CD4-positive, alpha-beta T cell treated with Interleukin-17A for 1 hour (primary cell): ENCODE results near the gene ZNF586.
"Not testable (repeated sequence)": the region's sequence is repeated elsewhere in the genome, so short reads cannot be mapped to it uniquely, and the experiment has no call there.

Experiments used
- DNase-seq: peaks from one replicate; pipeline ENCODE4 v3.0.0-alpha.2; 2020

ZNF586 gene

GRCh38 chr19:57800696-57801095 lies 31.2 kb downstream of the ZNF586 start:
- no peak for DNase-seq

- no peak for DNase-seq
Observed at GRCh38 chr19:57802269-57802668, 32.8 kb downstream of the ZNF586 start.

DNA sequence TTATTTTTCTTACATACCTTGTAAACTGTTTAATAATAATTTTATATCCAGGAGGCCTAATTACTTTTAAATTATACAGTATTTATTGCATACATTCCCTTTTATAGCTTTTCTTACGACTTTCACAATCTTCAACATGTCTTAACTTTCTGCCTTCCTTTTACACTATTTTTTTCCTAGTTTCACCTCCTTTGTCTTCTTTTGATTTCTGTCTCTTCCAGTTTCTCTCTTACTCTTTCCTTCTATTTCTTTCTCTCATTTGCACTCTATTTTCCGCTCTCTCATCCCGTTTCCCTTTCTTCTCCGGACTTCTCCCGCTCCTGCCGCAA lies 33.8 kb downstream of the ZNF586 start:
- no peak for DNase-seq

GRCh38 chr19:57803594-57804325 lies 34.3 kb downstream of the ZNF586 start:
- no peak for DNase-seq

GRCh38 chr19:57807541-57807940 lies 38.1 kb downstream of the ZNF586 start:
- no peak for DNase-seq

DNA sequence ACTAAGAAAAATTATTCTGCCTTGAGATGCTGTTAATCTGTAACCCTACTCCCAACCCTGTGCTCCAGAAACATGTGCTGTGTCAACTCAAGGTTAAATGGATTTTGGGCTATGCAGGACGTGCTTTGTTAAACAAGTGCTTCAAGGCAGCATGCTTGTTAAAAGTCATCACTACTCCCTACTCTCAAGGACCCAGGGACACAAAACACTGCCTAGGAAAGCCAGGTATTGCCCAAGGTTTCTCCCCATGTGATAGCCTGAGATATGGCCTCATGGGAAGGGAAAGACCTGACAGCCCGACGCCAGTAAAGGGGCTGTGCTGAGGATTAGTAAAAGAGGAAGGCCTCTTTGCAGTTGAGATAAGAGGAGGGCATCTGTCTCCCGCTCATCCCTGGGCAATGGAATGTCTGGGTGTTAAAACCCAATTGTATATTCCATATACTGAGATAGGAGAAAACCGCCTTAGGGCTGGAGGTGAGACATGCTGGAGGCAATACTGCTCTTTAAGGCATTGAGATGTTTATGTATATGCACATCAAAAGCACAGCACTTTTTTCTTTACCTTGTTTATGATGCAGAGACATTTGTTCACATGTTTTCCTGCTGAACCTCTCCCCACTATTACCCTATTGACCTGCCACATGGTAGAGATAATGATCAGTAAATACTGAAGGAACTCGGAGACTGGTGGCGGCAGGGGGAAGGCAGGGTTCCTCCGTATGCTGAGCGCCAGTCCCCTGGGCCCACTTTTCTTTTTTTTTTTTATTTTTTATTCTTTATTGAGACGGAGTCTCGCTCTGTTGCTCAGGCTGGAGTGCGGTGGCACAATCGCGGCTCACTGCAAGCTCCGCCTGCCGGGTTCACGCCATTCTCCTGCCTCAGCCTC lies 41.2 kb downstream of the ZNF586 start:
- DNase-seq = not testable (repeated sequence)

GRCh38 chr19:57812226-57812625 lies 42.8 kb downstream of the ZNF586 start:
- no peak for DNase-seq

- not testable (repeated sequence) for DNase-seq
Observed at GRCh38 chr19:57812975-57813820, 43.7 kb downstream of the ZNF586 start.

DNA sequence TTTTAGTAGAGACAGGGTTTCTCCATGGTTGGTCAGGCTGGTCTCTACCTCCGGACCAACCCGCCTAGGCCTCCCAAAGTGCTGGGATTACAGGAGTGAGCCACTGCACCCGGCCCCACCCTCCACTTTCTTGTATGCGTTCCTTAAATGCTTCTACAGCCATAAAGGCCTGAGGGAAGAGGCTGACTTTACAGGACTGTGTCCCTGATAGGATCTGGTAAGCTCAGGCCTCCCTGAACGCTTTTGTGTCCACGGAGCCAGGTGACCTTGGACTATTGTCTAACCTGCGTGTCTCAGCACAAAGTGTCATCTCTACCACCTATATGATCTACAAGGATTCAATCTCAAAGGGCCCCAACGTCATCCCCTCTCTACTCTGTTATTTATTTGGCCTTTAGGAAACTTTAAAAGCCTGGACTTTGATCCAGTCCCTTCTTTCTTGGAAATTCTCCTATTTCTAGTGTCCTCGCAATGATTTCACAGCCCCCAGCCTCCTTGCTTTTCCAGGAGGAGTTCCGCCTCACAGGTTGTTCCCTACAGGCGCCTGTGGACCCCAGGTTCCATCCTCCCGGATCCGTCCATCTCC lies 44.5 kb downstream of the ZNF586 start:
- no peak for DNase-seq

DNA sequence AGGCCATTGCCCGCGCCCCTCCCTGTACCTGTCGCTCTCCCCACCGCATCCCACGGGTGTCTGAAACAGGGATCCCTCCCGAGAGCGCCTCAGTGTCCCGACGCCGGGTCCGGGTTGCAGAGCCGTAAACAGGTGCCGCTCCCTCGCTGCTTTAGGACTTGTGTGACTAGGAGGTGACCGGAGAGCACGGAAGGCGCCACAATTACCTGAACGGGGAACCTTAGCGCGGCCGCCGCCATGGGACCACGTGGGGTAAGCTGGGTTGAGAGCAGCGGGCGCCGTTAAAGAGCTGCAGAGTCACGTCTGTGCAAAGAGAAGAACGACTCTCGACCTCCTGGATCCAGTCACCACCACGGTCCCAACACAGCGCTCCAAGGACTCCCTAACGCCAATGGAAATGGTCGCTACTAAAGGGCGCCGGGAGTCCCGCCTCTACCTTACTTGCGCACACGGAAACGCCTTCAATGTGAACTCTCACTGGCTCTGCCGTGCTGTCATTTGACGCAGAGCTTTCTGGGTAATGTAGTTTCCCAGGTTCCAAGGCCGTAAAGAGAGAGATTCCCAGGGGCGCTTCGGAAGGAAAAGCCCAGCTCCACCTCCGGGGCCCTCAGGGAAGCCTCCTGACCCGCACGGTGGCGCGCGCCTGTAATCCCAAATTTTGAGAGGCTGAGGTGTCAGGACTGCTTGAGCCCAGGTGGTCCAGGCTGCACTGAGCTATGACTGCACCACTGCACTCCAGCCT lies 45.2 kb downstream of the ZNF586 start, which contains the start of gene ZNF552:
Gene ZNF552 (minus strand): TSS at position 409 of the 742 bp plus-strand sequence. CDS start 170 bp downstream, at position 239.
- DNase-seq = peak; percentile 88

GRCh38 chr19:57815247-57816075 lies 46.0 kb downstream of the ZNF586 start:
- no peak for DNase-seq

DNA sequence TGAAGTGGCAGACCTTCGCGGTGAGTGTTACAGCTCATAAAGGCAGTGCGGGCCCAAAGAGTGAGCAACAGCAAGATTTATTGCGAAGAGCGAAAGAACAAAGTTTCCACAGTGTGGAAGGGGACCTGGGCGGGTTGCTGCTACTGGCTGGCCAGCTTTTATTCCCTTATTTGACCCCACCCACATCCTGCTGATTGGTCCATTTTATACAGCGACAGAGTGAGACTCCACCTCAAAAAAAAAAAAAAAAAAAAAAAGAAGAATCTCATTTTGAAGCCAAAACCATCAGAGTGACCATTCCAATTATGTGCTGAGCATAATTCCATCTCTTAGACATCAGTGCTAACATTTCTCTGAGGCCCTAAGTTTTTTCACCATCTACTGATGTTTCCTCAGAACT lies 47.2 kb downstream of the ZNF586 start:
- DNase-seq = no peak

- DNase-seq = no peak
Observed at GRCh38 chr19:57817976-57818375, 48.5 kb downstream of the ZNF586 start.

- no peak for DNase-seq
Observed at GRCh38 chr19:57818378-57818777, 48.9 kb downstream of the ZNF586 start.

- DNase-seq = peak; percentile 92
Observed at GRCh38 chr19:57819475-57820148, 50.1 kb downstream of the ZNF586 start.

DNA sequence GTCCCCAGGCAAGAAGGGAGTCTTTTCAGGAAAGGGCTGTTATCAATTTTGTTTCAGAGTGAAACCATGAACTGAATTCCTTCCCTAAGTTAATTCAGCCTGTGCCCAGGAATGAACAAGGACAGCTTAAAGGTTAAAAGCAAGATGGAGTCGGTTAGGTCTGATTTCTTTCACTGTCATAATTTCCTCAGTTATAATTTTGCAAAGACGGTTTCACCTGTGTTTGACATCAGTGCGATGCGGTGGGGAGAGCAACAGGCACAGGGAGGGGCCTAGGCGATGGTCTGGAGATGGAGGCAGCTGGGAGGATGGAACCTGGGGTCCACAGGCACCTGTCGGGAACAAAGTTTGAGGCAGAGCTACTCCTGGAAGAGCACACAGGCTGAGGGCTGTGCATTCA lies 51.1 kb downstream of the ZNF586 start:
- DNase-seq = no peak

- not testable (repeated sequence) for DNase-seq
Observed at GRCh38 chr19:57821095-57821494, 51.6 kb downstream of the ZNF586 start.

GRCh38 chr19:57821501-57821900 lies 52.0 kb downstream of the ZNF586 start:
- DNase-seq = not testable (repeated sequence)

GRCh38 chr19:57823155-57823554 lies 53.7 kb downstream of the ZNF586 start:
- not testable (repeated sequence) for DNase-seq

- not testable (repeated sequence) for DNase-seq
Observed at GRCh38 chr19:57823608-57824007, 54.1 kb downstream of the ZNF586 start.
